Measurements from ENCODE around the gene SPARC. TPM values are rescaled to one million over a fixed set of nuclear protein-coding genes. Genes with fewer than 3 reads are reported as not detected.

Gene SPARC, protein sequence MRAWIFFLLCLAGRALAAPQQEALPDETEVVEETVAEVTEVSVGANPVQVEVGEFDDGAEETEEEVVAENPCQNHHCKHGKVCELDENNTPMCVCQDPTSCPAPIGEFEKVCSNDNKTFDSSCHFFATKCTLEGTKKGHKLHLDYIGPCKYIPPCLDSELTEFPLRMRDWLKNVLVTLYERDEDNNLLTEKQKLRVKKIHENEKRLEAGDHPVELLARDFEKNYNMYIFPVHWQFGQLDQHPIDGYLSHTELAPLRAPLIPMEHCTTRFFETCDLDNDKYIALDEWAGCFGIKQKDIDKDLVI
- total RNA-seq (2021) (268 and 339 TPM in 2 replicates), Bru-seq, nascent RNA (percentile 68 among the genes with signal in this experiment), BruChase-seq, experiment 1, labeled RNA remaining after a 2-hour chase (percentile 67 among the genes with signal in this experiment), BruChase-seq, experiment 2, labeled RNA remaining after a 6-hour chase (percentile 79 among the genes with signal in this experiment)
- long read RNA-seq, transcript SPARC-201 (10 exons, 3,701 nt) = major isoform, 234 of 332 reads
- long read RNA-seq, transcript SPARC-202 (4 exons, 1,598 nt) = minor isoform, 5 of 332 reads
- long read RNA-seq, partial matches to known transcripts = 68 of 332 reads
- long read RNA-seq, other reads (novel, unspliced or antisense) = 25 of 332 reads

- intact Hi-C loops (cut with micrococcal nuclease; ENCODE audit: unreplicated experiment) = no loop called here
- POLR2A ChIA-PET (ENCODE audit: low non-redundant PET) = no interaction called here
- BruUV-seq (replicated peaks) = no TSS peak
- peak within 1 kb of the TSS; percentile 81 for H3K27ac ChIP-seq (ENCODE audit: low read depth, low read length, poor library complexity, severe bottlenecking)
- peak within 1 kb of the TSS; percentile 69 for H3K4me3 ChIP-seq (ENCODE audit: low read depth, low read length, poor library complexity, severe bottlenecking)
- no peaks in the 10 kb centered on the region for H3K27me3 ChIP-seq (replicated peaks; ENCODE audit: insufficient read depth, low read depth, low read length, poor library complexity)
- peaks cover 44% of the 10 kb centered on the region for H3K4me1 ChIP-seq (ENCODE audit: insufficient read depth, low read length, poor library complexity, severe bottlenecking)
- no peaks in the 10 kb centered on the region for H3K9me3 ChIP-seq (ENCODE audit: low read depth, low read length, poor library complexity, severe bottlenecking)
- TF ChIP-seq EZH2 (IDR thresholded peaks at IDR 0.05; ENCODE audit: borderline replicate concordance, low read depth, low read length, poor library complexity, severe bottlenecking) = no peak
- TF ChIP-seq, protein P1, sequence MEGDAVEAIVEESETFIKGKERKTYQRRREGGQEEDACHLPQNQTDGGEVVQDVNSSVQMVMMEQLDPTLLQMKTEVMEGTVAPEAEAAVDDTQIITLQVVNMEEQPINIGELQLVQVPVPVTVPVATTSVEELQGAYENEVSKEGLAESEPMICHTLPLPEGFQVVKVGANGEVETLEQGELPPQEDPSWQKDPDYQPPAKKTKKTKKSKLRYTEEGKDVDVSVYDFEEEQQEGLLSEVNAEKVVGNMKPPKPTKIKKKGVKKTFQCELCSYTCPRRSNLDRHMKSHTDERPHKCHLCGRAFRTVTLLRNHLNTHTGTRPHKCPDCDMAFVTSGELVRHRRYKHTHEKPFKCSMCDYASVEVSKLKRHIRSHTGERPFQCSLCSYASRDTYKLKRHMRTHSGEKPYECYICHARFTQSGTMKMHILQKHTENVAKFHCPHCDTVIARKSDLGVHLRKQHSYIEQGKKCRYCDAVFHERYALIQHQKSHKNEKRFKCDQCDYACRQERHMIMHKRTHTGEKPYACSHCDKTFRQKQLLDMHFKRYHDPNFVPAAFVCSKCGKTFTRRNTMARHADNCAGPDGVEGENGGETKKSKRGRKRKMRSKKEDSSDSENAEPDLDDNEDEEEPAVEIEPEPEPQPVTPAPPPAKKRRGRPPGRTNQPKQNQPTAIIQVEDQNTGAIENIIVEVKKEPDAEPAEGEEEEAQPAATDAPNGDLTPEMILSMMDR (conservative IDR thresholded peaks at IDR 0.05; ENCODE audit: low read depth, low read length) = no peak
- CTCF ChIA-PET = interaction anchor here (1.0 kb wide), 1 partner anchor 28 kb away, joined by 3 read pairs; no protein-coding TSS in a partner anchor
- H3K36me3 ChIP-seq (ENCODE audit: insufficient read depth, low read length, poor library complexity, severe bottlenecking) = no peaks in the 10 kb centered on the region
- peak; percentile 87 for DNase-seq (ENCODE audit: low spot score)
Measured at GRCh38 chr5:151686674-151687407, at the start of gene SPARC. Gene SPARC, minus strand, starts transcription at chr5:151686915. Its CDS starts 10,727 bp downstream, at chr5:151676188.

DNA sequence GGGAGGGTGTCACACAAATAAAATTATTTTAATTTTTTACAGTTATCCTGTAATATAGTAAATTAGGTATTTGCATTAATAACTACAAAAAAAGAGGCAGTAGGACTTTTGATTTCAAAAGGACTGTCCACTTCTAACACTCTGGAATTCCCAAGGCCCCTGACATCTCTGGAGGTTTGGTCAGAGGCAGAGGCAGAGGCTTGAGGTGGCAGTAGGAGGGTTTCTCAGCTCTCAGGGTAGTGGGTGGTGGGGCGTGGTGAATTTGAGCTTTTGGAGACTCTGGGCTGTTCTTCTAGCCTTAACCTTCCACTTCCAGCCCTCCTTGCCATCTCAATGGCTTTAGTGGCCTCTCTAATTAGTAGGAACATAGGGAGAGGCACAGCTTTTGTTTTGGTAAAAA lies 48.9 kb upstream of the SPARC start:
- Histone ChIP-seq H3K36me3 (ENCODE audit: insufficient read depth, low read length, poor library complexity, severe bottlenecking) (no peaks in the 10 kb centered on the region), H3K27me3 (replicated peaks; ENCODE audit: insufficient read depth, low read depth, low read length, poor library complexity) (no peaks in the 10 kb centered on the region), H3K27ac (ENCODE audit: low read depth, low read length, poor library complexity, severe bottlenecking) (no peak overlapping the region), H3K9me3 (ENCODE audit: low read depth, low read length, poor library complexity, severe bottlenecking) (no peaks in the 10 kb centered on the region), H3K4me1 (ENCODE audit: insufficient read depth, low read length, poor library complexity, severe bottlenecking) (peaks cover 10% of the 10 kb centered on the region), H3K4me3 (ENCODE audit: low read depth, low read length, poor library complexity, severe bottlenecking) (no peak overlapping the region)
- DNase-seq (ENCODE audit: low spot score) = no peak
- TF ChIP-seq, protein P1 (conservative IDR thresholded peaks at IDR 0.05; ENCODE audit: low read depth, low read length) = no peak
- no peak for TF ChIP-seq EZH2 (IDR thresholded peaks at IDR 0.05; ENCODE audit: borderline replicate concordance, low read depth, low read length, poor library complexity, severe bottlenecking)
- ChIA-PET POLR2A (ENCODE audit: low non-redundant PET) (no interaction called here), CTCF (interaction anchor here (1.9 kb wide), 1 partner anchor 77 kb away, joined by 8 read pairs; no protein-coding TSS in a partner anchor)
- intact Hi-C loops (cut with micrococcal nuclease; ENCODE audit: unreplicated experiment) = no loop called here
- BruUV-seq (replicated peaks) = no TSS peak

GRCh38 chr5:151734064-151734408 lies 47.3 kb upstream of the SPARC start:
- no peak overlapping the region for H3K27ac ChIP-seq (ENCODE audit: low read depth, low read length, poor library complexity, severe bottlenecking)
- BruUV-seq (replicated peaks) = no TSS peak
- no peak overlapping the region for H3K4me3 ChIP-seq (ENCODE audit: low read depth, low read length, poor library complexity, severe bottlenecking)
- TF ChIP-seq EZH2 (IDR thresholded peaks at IDR 0.05; ENCODE audit: borderline replicate concordance, low read depth, low read length, poor library complexity, severe bottlenecking) = no peak
- TF ChIP-seq, protein P1 (conservative IDR thresholded peaks at IDR 0.05; ENCODE audit: low read depth, low read length) = no peak
- CTCF ChIA-PET = no interaction called here
- no peaks in the 10 kb centered on the region for H3K9me3 ChIP-seq (ENCODE audit: low read depth, low read length, poor library complexity, severe bottlenecking)
- no peaks in the 10 kb centered on the region for H3K36me3 ChIP-seq (ENCODE audit: insufficient read depth, low read length, poor library complexity, severe bottlenecking)
- no peaks in the 10 kb centered on the region for H3K4me1 ChIP-seq (ENCODE audit: insufficient read depth, low read length, poor library complexity, severe bottlenecking)
- DNase-seq (ENCODE audit: low spot score) = no peak
- no peaks in the 10 kb centered on the region for H3K27me3 ChIP-seq (replicated peaks; ENCODE audit: insufficient read depth, low read depth, low read length, poor library complexity)
- intact Hi-C loops (cut with micrococcal nuclease; ENCODE audit: unreplicated experiment) = no loop called here
- POLR2A ChIA-PET (ENCODE audit: low non-redundant PET) = no interaction called here

Data from A673 (cell line).